ENCODE measurements around the gene ITGA8. TPM values are rescaled to one million over a fixed set of nuclear protein-coding genes. Genes with fewer than 3 reads are reported as not detected.
"Not testable (repeated sequence)": the region's sequence is repeated elsewhere in the genome, so short reads cannot be mapped to it uniquely, and the experiment has no call there.

ITGA8 gene
- polyA plus RNA-seq, 4 donors: 0.81 to 13.7 (median 2.6) TPM; not detected in 1

GRCh38 chr10:15546606-15547005 is 173.1 kb downstream of the ITGA8 start:
- no peaks in the 10 kb centered on the region for H3K4me1 ChIP-seq (ENCODE audit: control insufficient read depth in 3 of 3, insufficient read depth in 2 of 3, low read depth in 1 of 3, low read length in 2 of 3)
- no peak overlapping the region for H3K4me3 ChIP-seq (ENCODE audit: low read depth in 1 of 3, low read length in 3 of 3)
- no peaks in the 10 kb centered on the region for H3K9me3 ChIP-seq (ENCODE audit: control insufficient read depth in 2 of 2, insufficient read depth in 1 of 2, low read depth in 1 of 2, low read length in 1 of 2)
- no peaks in the 10 kb centered on the region for H3K27me3 ChIP-seq (ENCODE audit: control insufficient read depth in 3 of 3, insufficient read depth in 3 of 3, low read length in 3 of 3)
- FAIRE-seq (no peak), DNase-seq (no peak)
- no peak overlapping the region for H3K27ac ChIP-seq (ENCODE audit: low read depth in 1 of 3, low read length in 2 of 3)
- 79 to 86% (median 86%) methylated on average over 5 of the region's 5 CpGs for WGBS, 3 donors
- no peaks in the 10 kb centered on the region for H3K36me3 ChIP-seq (ENCODE audit: control insufficient read depth in 3 of 3, insufficient read depth in 2 of 3, low read depth in 1 of 3, low read length in 3 of 3)

- Histone ChIP-seq H3K4me1 (ENCODE audit: control insufficient read depth in 3 of 3, insufficient read depth in 2 of 3, low read depth in 1 of 3, low read length in 2 of 3) (no peaks in the 10 kb centered on the region), H3K27ac (ENCODE audit: low read depth in 1 of 3, low read length in 2 of 3) (no peak overlapping the region), H3K9me3 (ENCODE audit: control insufficient read depth in 2 of 2, insufficient read depth in 1 of 2, low read depth in 1 of 2, low read length in 1 of 2) (no peaks in the 10 kb centered on the region), H3K36me3 (ENCODE audit: control insufficient read depth in 3 of 3, insufficient read depth in 2 of 3, low read depth in 1 of 3, low read length in 3 of 3) (no peaks in the 10 kb centered on the region), H3K4me3 (ENCODE audit: low read depth in 1 of 3, low read length in 3 of 3) (no peak overlapping the region), H3K27me3 (ENCODE audit: control insufficient read depth in 3 of 3, insufficient read depth in 3 of 3, low read length in 3 of 3) (no peaks in the 10 kb centered on the region)
- FAIRE-seq: no peak
- no peak for DNase-seq
- WGBS, 3 donors: 78 to 82% (median 79%) methylated on average over 4 of the region's 4 CpGs
Measured at GRCh38 chr10:15545884-15546283, 173.8 kb downstream of the ITGA8 start.

- no peaks in the 10 kb centered on the region for H3K9me3 ChIP-seq (ENCODE audit: control insufficient read depth in 2 of 2, insufficient read depth in 1 of 2, low read depth in 1 of 2, low read length in 1 of 2)
- H3K27ac ChIP-seq (ENCODE audit: low read depth in 1 of 3, low read length in 2 of 3): no peak overlapping the region
- no peaks in the 10 kb centered on the region for H3K36me3 ChIP-seq (ENCODE audit: control insufficient read depth in 3 of 3, insufficient read depth in 2 of 3, low read depth in 1 of 3, low read length in 3 of 3)
- FAIRE-seq (no peak), DNase-seq (no peak)
- 57 to 85% (median 62%) methylated on average over 2 of the region's 2 CpGs for WGBS, 3 donors
- H3K4me1 ChIP-seq (ENCODE audit: control insufficient read depth in 3 of 3, insufficient read depth in 2 of 3, low read depth in 1 of 3, low read length in 2 of 3): no peaks in the 10 kb centered on the region
- no peaks in the 10 kb centered on the region for H3K27me3 ChIP-seq (ENCODE audit: control insufficient read depth in 3 of 3, insufficient read depth in 3 of 3, low read length in 3 of 3)
- H3K4me3 ChIP-seq (ENCODE audit: low read depth in 1 of 3, low read length in 3 of 3): no peak overlapping the region
Measured at GRCh38 chr10:15545266-15545665, 174.5 kb downstream of the ITGA8 start.

- FAIRE-seq (no peak), DNase-seq (no peak)
- Histone ChIP-seq H3K4me3 (ENCODE audit: low read depth in 1 of 3, low read length in 3 of 3) (no peak overlapping the region), H3K27ac (ENCODE audit: low read depth in 1 of 3, low read length in 2 of 3) (no peak overlapping the region), H3K4me1 (ENCODE audit: control insufficient read depth in 3 of 3, insufficient read depth in 2 of 3, low read depth in 1 of 3, low read length in 2 of 3) (no peaks in the 10 kb centered on the region), H3K9me3 (ENCODE audit: control insufficient read depth in 2 of 2, insufficient read depth in 1 of 2, low read depth in 1 of 2, low read length in 1 of 2) (no peaks in the 10 kb centered on the region), H3K27me3 (ENCODE audit: control insufficient read depth in 3 of 3, insufficient read depth in 3 of 3, low read length in 3 of 3) (no peaks in the 10 kb centered on the region), H3K36me3 (ENCODE audit: control insufficient read depth in 3 of 3, insufficient read depth in 2 of 3, low read depth in 1 of 3, low read length in 3 of 3) (no peaks in the 10 kb centered on the region)
- 89 to 100% (median 98%) methylated on average over 1 of the region's 1 CpG for WGBS, 3 donors
Measured at GRCh38 chr10:15543994-15544393, 175.7 kb downstream of the ITGA8 start.

- no peak overlapping the region for H3K27ac ChIP-seq (ENCODE audit: low read depth in 1 of 3, low read length in 2 of 3)
- H3K27me3 ChIP-seq (ENCODE audit: control insufficient read depth in 3 of 3, insufficient read depth in 3 of 3, low read length in 3 of 3): no peaks in the 10 kb centered on the region
- H3K4me1 ChIP-seq (ENCODE audit: control insufficient read depth in 3 of 3, insufficient read depth in 2 of 3, low read depth in 1 of 3, low read length in 2 of 3): no peaks in the 10 kb centered on the region
- no peak overlapping the region for H3K4me3 ChIP-seq (ENCODE audit: low read depth in 1 of 3, low read length in 3 of 3)
- 83 to 95% (median 92%) methylated on average over 3 of the region's 3 CpGs for whole genome bisulfite sequencing, 3 donors
- H3K9me3 ChIP-seq (ENCODE audit: control insufficient read depth in 2 of 2, insufficient read depth in 1 of 2, low read depth in 1 of 2, low read length in 1 of 2): no peaks in the 10 kb centered on the region
- no peak for DNase-seq
- no peak for FAIRE-seq
- H3K36me3 ChIP-seq (ENCODE audit: control insufficient read depth in 3 of 3, insufficient read depth in 2 of 3, low read depth in 1 of 3, low read length in 3 of 3): no peaks in the 10 kb centered on the region
Measured at GRCh38 chr10:15542817-15543216, 176.9 kb downstream of the ITGA8 start.

- no peaks in the 10 kb centered on the region for H3K27me3 ChIP-seq (ENCODE audit: control insufficient read depth in 3 of 3, insufficient read depth in 3 of 3, low read length in 3 of 3)
- no peak overlapping the region for H3K4me3 ChIP-seq (ENCODE audit: low read depth in 1 of 3, low read length in 3 of 3)
- H3K36me3 ChIP-seq (ENCODE audit: control insufficient read depth in 3 of 3, insufficient read depth in 2 of 3, low read depth in 1 of 3, low read length in 3 of 3): no peaks in the 10 kb centered on the region
- no peaks in the 10 kb centered on the region for H3K4me1 ChIP-seq (ENCODE audit: control insufficient read depth in 3 of 3, insufficient read depth in 2 of 3, low read depth in 1 of 3, low read length in 2 of 3)
- WGBS, 3 donors: 72 to 86% (median 86%) methylated on average over 1 of the region's 1 CpG
- no peak overlapping the region for H3K27ac ChIP-seq (ENCODE audit: low read depth in 1 of 3, low read length in 2 of 3)
- H3K9me3 ChIP-seq (ENCODE audit: control insufficient read depth in 2 of 2, insufficient read depth in 1 of 2, low read depth in 1 of 2, low read length in 1 of 2): no peaks in the 10 kb centered on the region
- DNase-seq (no peak), FAIRE-seq (no peak)
Measured at GRCh38 chr10:15541376-15541775, 178.3 kb downstream of the ITGA8 start.

GRCh38 chr10:15540727-15541126 is 179.0 kb downstream of the ITGA8 start:
- DNase-seq (no peak), FAIRE-seq (no peak)
- no peaks in the 10 kb centered on the region for H3K27me3 ChIP-seq (ENCODE audit: control insufficient read depth in 3 of 3, insufficient read depth in 3 of 3, low read length in 3 of 3)
- H3K36me3 ChIP-seq (ENCODE audit: control insufficient read depth in 3 of 3, insufficient read depth in 2 of 3, low read depth in 1 of 3, low read length in 3 of 3): no peaks in the 10 kb centered on the region
- H3K4me1 ChIP-seq (ENCODE audit: control insufficient read depth in 3 of 3, insufficient read depth in 2 of 3, low read depth in 1 of 3, low read length in 2 of 3): no peaks in the 10 kb centered on the region
- H3K9me3 ChIP-seq (ENCODE audit: control insufficient read depth in 2 of 2, insufficient read depth in 1 of 2, low read depth in 1 of 2, low read length in 1 of 2): no peaks in the 10 kb centered on the region
- WGBS, 3 donors: 49 to 79% (median 55%) methylated on average over 2 of the region's 2 CpGs
- H3K27ac ChIP-seq (ENCODE audit: low read depth in 1 of 3, low read length in 2 of 3): no peak overlapping the region
- H3K4me3 ChIP-seq (ENCODE audit: low read depth in 1 of 3, low read length in 3 of 3): no peak overlapping the region

- FAIRE-seq (no peak), DNase-seq (no peak)
- no peaks in the 10 kb centered on the region for H3K9me3 ChIP-seq (ENCODE audit: control insufficient read depth in 2 of 2, insufficient read depth in 1 of 2, low read depth in 1 of 2, low read length in 1 of 2)
- 73 to 94% (median 85%) methylated on average over 1 of the region's 1 CpG for WGBS, 3 donors
- no peak overlapping the region for H3K27ac ChIP-seq (ENCODE audit: low read depth in 1 of 3, low read length in 2 of 3)
- H3K4me3 ChIP-seq (ENCODE audit: low read depth in 1 of 3, low read length in 3 of 3): no peak overlapping the region
- no peaks in the 10 kb centered on the region for H3K36me3 ChIP-seq (ENCODE audit: control insufficient read depth in 3 of 3, insufficient read depth in 2 of 3, low read depth in 1 of 3, low read length in 3 of 3)
- no peaks in the 10 kb centered on the region for H3K27me3 ChIP-seq (ENCODE audit: control insufficient read depth in 3 of 3, insufficient read depth in 3 of 3, low read length in 3 of 3)
- H3K4me1 ChIP-seq (ENCODE audit: control insufficient read depth in 3 of 3, insufficient read depth in 2 of 3, low read depth in 1 of 3, low read length in 2 of 3): no peaks in the 10 kb centered on the region
Measured at GRCh38 chr10:15539262-15539661, 180.5 kb downstream of the ITGA8 start.

- WGBS, 3 donors: 92 to 94% (median 92%) methylated on average over 25 to 31 of the region's 31 CpGs
- not testable (repeated sequence) for DNase-seq; H3K36me3 ChIP-seq (ENCODE audit: control insufficient read depth in 3 of 3, insufficient read depth in 2 of 3, low read depth in 1 of 3, low read length in 3 of 3); H3K4me1 ChIP-seq (ENCODE audit: control insufficient read depth in 3 of 3, insufficient read depth in 2 of 3, low read depth in 1 of 3, low read length in 2 of 3); H3K27me3 ChIP-seq (ENCODE audit: control insufficient read depth in 3 of 3, insufficient read depth in 3 of 3, low read length in 3 of 3); H3K4me3 ChIP-seq (ENCODE audit: low read depth in 1 of 3, low read length in 3 of 3); FAIRE-seq; H3K27ac ChIP-seq (ENCODE audit: low read depth in 1 of 3, low read length in 2 of 3); H3K9me3 ChIP-seq (ENCODE audit: control insufficient read depth in 2 of 2, insufficient read depth in 1 of 2, low read depth in 1 of 2, low read length in 1 of 2)
Measured at GRCh38 chr10:15534928-15535538, 184.7 kb downstream of the ITGA8 start.

Data from small intestine (tissue), 7 donors.